ENCODE data around the gene BACE2.
A peak's percentile ranks its signal among the peaks of the same experiment; 100 is the strongest.

Gene BACE2

DNA sequence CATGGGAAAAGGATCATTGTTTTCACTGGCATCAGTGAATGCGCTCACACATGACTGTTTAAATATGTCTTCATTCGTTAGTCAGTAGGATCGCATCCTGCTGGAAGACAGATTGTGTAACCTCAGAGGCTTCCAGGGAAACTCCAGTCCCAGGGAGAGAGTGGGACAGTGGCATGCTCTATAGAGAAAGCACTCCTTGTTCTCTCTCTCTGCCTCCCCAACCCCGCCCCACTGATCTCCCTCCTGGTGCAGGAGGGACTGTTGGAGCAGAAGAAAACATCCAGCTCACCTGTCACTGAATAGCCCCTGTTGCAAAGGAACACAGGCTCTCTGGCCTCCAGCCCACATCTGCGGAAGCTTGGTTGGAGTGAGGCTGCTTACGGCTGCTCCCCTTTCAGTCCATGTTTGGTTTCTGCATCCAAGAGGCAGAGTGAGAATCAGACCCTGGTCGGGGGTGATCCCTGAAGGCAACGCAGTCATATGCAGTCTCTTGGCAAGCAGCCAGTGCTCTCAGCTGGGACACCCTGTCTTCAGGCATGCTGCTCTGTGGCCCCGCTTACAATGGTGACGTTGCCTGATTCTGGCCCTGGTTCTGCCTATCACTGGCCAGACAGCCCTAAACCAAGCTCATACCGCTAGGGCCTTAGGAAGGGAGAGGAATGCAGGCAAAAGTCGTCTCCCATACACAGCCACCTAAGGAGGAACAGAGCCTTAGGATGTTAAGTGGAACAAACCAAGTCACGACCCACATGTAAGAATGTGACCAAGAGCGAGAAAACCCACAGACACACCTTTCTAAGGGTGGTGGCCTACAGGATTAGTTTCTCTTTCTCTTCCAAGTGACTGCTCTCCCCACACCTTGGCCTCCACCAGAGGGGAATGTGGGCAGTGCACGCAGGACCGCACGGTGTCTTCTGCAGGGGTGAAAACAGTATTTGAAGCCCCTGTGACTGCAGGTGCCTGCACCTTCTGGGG lies 39.7 kb downstream of the BACE2 start:
- H3K4me3 ChIP-seq (ENCODE audit: low read depth, low read length) = no peak overlapping the region
- TF ChIP-seq CTCF (IDR thresholded peaks at IDR 0.05; ENCODE audit: low read depth, low read length) = no peak
- peak; percentile 63 for DNase-seq (ENCODE audit: low read depth, low spot score)
- in situ Hi-C loops (cut with HindIII; ENCODE audit: low sequenced_read_pairs) = no loop called here

GRCh38 chr21:41208376-41208763 lies 40.4 kb downstream of the BACE2 start:
- no peak for TF ChIP-seq CTCF (IDR thresholded peaks at IDR 0.05; ENCODE audit: low read depth, low read length)
- no peak for DNase-seq (ENCODE audit: low read depth, low spot score)
- in situ Hi-C loops (cut with HindIII; ENCODE audit: low sequenced_read_pairs) = no loop called here
- H3K4me3 ChIP-seq (ENCODE audit: low read depth, low read length) = no peak overlapping the region

DNA sequence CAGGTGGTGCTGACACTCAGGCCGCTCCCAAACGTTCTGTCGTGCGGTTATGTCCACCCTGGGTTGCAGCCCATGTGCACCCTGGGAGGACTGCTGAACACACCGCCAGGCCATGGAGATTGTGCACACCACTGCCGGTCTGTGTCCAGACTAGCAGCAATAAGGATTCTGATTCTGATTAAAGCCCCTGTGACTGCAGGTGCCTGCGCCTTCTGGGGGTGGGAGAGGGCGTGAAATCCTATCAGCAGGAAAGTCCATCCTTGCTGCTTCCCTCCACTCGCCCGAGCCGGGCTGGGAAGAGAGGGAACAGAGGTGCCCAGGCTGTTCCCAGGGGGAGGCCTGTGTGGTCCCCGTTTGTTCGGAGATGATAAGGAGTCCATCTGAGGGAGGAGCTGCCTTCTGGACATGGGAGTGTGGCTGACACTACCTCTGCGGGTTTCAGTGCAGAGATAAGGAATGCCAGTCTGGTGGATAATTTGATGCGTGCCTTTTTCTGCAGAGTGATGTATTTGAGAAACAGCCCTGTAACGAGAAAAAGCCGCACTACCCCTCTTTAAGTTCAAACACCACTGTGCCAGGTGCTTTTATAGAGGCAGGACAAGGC lies 41.2 kb downstream of the BACE2 start:
- no peak overlapping the region for H3K4me3 ChIP-seq (ENCODE audit: low read depth, low read length)
- TF ChIP-seq CTCF (IDR thresholded peaks at IDR 0.05; ENCODE audit: low read depth, low read length) = no peak
- no peak for DNase-seq (ENCODE audit: low read depth, low spot score)
- in situ Hi-C loops (cut with HindIII; ENCODE audit: low sequenced_read_pairs) = no loop called here

- no peak overlapping the region for H3K4me3 ChIP-seq (ENCODE audit: low read depth, low read length)
- no peak for DNase-seq (ENCODE audit: low read depth, low spot score)
- in situ Hi-C loops (cut with HindIII; ENCODE audit: low sequenced_read_pairs) = no loop called here
- no peak for TF ChIP-seq CTCF (IDR thresholded peaks at IDR 0.05; ENCODE audit: low read depth, low read length)
Observed at GRCh38 chr21:41210426-41211059, 42.6 kb downstream of the BACE2 start.

DNA sequence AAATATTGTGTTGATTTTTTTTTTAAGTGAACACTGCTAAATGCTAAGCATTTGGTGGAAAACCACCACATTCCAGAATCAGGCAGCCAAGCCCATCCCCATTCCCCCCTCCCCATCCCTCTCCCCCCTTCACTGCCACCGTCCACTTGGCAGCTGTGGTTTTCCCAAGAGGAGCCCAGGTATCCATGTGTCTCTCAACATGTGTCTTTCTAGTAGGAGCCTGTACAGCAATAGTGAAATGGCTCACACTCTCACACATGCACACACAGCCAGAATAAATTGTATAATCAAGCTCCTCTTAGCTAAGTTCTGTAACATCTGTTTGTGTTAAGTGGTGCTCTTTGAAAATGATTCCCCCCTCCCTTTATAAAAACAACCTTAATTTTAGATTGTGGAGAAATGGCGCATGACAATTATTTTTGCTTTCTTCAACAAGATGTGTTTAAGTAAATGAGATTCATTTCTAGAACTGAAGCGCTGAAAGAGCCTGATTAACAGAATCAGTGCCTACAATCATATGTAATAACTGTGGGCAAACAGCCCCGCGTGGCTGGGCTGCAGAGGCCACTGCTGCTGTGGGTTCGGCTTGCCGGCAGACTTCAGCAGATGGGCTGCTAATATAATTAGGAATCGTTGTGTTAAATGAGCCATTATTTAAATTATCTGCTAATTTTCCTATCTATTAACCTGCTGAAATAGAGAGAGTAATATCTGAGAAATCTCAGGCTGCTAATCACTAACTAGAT lies 43.3 kb downstream of the BACE2 start:
- no peak for DNase-seq (ENCODE audit: low read depth, low spot score)
- in situ Hi-C loops (cut with HindIII; ENCODE audit: low sequenced_read_pairs) = no loop called here
- no peak for TF ChIP-seq CTCF (IDR thresholded peaks at IDR 0.05; ENCODE audit: low read depth, low read length)
- H3K4me3 ChIP-seq (ENCODE audit: low read depth, low read length) = no peak overlapping the region

DNA sequence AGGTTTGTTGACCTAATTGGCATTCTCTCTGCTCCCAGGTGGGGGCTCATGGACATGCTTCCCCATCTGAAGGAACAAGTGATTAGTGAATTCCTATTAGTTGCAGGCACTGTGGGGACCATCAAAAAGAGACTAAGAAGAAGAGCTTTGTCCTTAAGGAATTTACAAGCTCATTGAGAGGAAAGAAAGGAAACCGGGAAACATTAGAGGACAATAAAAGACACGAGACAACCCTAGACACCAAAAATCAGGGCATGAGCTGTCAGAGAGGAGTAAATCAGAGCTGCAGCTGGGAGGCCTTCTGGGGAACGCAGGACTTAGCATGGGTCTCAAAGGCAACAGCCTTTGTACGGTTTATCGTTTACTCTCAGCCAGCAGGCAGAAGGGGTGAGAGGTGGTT lies 45.1 kb downstream of the BACE2 start:
- no peak for DNase-seq (ENCODE audit: low read depth, low spot score)
- in situ Hi-C loops (cut with HindIII; ENCODE audit: low sequenced_read_pairs) = no loop called here
- no peak for TF ChIP-seq CTCF (IDR thresholded peaks at IDR 0.05; ENCODE audit: low read depth, low read length)
- no peak overlapping the region for H3K4me3 ChIP-seq (ENCODE audit: low read depth, low read length)

All from astrocyte of the spinal cord (primary cell).